ENCODE data around the gene MED12L.
"Not testable (repeated sequence)": the region's sequence is repeated elsewhere in the genome, so short reads cannot be mapped to it uniquely, and the experiment has no call there.

Gene MED12L

DNA sequence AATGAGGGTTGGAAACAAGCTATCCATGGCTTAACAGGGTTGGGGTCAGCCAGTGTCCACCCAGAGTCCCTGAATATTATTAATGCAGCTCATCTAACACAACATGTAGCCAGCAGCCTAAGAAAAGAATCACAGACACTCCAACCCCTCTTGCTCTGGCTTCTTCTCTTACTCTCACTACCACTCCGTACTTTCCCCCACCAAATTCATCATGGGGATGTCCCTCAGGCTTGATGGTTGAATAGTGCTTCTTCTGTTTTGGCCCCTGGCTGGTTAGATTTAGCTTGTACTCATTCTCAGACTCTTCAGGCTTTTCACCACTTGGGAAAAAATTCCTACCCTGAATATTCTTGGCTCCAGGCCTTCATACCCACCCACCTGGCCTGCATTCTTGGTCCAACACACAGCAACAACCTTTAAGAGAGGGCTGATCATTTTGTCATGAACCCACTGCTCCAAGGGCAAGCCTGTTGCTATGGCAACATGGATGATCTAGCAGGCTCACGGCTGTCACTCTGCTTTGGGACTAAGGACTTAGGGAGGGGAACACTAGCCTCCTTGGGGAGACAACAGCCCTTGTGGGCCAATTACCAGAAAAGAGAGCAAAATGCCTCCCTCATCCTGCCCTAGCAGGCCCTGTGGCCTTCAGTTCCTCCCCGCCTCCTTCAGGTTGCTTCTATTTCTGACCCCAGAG lies 9.4 kb upstream of the MED12L start:
- Histone ChIP-seq H3K36me3 (ENCODE audit: insufficient read depth, low read length) (no peaks in the 10 kb centered on the region), H3K27me3 (ENCODE audit: control insufficient read depth in 1 of 2, insufficient read depth in 2 of 2, low read length in 2 of 2) (no peaks in the 10 kb centered on the region), H3K4me3 (ENCODE audit: low read depth in 1 of 2, low read length in 2 of 2) (no peak overlapping the region), H3K4me1 (ENCODE audit: insufficient read depth, low read length) (no peaks in the 10 kb centered on the region), H3K9me3 (ENCODE audit: low read length) (no peaks in the 10 kb centered on the region), H3K27ac (ENCODE audit: low read depth, low read length) (no peak overlapping the region), H3K9ac (ENCODE audit: low read length) (no peak overlapping the region)

DNA sequence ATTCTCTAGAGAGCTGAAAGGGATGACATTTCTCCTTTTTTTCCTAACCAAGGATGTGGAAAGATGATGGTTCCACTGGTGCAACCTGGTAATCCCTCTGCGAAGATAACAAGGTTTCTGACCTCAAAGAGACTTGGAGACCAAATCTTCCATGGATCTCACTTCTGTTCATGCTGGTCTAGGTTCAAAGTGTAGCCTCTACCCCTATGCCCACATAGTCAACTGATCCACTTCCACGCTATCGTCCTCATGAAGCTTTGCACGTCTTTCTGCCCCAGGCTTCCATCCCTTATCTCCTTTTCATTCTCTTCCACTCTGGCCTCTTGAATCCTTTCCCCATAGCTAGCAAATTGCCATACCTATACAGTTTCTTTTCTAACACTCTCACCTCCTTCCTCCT lies 8.8 kb upstream of the MED12L start:
- Histone ChIP-seq H3K9ac (ENCODE audit: low read length) (no peak overlapping the region), H3K4me1 (ENCODE audit: insufficient read depth, low read length) (no peaks in the 10 kb centered on the region)

DNA sequence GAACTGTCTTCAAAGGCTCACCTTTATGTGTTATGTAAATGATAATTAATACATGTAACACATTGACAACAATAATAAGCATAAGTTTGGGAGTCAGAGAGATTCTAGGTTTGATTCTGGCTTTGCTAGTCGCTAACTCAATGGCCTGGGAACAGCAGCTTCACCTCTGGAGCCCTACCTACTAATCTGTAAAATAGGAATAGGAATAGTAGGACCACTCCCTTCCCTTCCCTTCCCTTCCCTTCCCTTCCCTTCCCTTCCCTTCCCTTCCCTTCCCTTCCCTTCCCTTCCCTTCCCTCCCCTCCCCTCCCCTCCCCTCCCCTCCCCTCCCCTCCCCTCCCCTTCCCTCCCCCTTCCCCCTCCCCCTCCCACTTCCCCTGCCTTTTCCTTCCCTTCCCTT lies 4.4 kb upstream of the MED12L start:
- not testable (repeated sequence) for H3K36me3 ChIP-seq (ENCODE audit: insufficient read depth, low read length); H3K4me3 ChIP-seq (ENCODE audit: low read depth in 1 of 2, low read length in 2 of 2); H3K9ac ChIP-seq (ENCODE audit: low read length); H3K4me1 ChIP-seq (ENCODE audit: insufficient read depth, low read length); H3K27ac ChIP-seq (ENCODE audit: low read depth, low read length); H3K9me3 ChIP-seq (ENCODE audit: low read length)
- peaks cover 0 to 15% of the 10 kb centered on the region in 2 donors for H3K27me3 ChIP-seq (ENCODE audit: control insufficient read depth in 1 of 2, insufficient read depth in 2 of 2, low read length in 2 of 2)

More for the DNA sequence above, 8.8 kb upstream of the MED12L start:
- H3K27ac ChIP-seq (ENCODE audit: low read depth, low read length): no peak overlapping the region
- no peak overlapping the region for H3K4me3 ChIP-seq (ENCODE audit: low read depth in 1 of 2, low read length in 2 of 2)
- no peaks in the 10 kb centered on the region for H3K9me3 ChIP-seq (ENCODE audit: low read length)
- H3K27me3 ChIP-seq (ENCODE audit: control insufficient read depth in 1 of 2, insufficient read depth in 2 of 2, low read length in 2 of 2): no peaks in the 10 kb centered on the region
- no peaks in the 10 kb centered on the region for H3K36me3 ChIP-seq (ENCODE audit: insufficient read depth, low read length)

DNA sequence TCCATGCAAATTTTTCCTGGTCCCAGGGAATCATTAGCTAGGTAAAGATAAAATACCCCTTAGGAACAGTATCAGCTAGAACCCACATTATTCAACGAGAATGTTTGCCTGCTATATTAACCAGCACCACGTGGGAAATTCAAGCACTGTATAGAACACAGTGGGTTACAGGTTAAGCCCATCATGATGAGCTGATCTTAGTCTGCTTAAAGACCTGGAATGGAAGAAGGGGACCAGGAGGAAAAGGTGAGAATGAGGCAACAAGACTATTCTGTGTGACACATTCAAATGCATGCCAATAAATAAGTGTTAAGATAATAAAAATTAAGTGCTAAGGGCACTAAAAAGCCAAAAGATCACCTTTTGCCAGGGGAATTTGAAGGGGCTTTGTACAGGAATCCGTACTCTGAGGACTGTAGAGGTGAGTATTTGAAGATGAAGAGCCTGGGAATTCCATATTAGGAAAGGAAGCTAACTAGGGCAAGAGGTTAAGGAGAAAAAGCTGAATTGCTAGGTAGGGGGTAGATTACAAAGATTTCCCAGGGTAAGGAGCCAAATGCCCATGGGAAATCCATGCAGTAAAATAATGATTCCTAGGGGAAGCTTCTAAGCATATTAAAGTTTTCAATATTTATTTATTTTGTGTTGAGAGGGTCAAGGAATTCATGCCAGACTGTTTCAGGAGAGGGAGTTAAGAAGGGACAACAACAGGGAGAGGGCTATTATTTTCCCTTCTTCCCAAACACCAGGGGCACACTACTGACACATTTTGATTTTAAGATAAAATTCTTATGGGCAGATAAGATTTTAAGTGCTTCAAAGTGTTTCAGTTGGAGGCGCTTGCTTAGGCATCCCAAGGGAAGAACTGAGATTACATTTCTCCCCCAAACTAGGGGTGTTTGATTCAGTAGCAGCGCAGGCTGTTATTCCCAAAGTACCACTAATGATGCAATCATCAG lies 2.3 kb upstream of the MED12L start:
- peaks cover 0 to 16% of the 10 kb centered on the region in 2 donors for H3K27me3 ChIP-seq (ENCODE audit: control insufficient read depth in 1 of 2, insufficient read depth in 2 of 2, low read length in 2 of 2)
- no peaks in the 10 kb centered on the region for H3K9me3 ChIP-seq (ENCODE audit: low read length)
- H3K4me3 ChIP-seq (ENCODE audit: low read depth in 1 of 2, low read length in 2 of 2): no peak overlapping the region

DNA sequence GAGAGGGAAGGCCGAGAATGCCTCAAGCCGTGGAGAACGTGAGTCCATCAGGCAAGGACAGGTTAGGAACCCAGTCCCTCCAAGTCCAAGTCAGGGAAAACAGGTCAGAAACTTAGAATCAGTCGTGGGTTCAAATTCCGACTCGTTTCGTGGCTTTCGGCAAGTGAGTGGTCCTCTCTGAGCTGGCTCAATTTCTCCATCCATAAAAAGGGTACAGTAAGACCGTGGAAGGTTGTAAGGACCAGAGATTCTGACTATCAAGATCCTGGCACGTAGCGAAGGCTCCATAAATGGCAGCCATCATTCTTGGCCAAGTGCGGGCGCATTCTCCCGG lies 604 bp upstream of the MED12L start:
- H3K36me3 ChIP-seq (ENCODE audit: insufficient read depth, low read length): no peaks in the 10 kb centered on the region
- peaks cover 0 to 16% of the 10 kb centered on the region in 2 donors for H3K27me3 ChIP-seq (ENCODE audit: control insufficient read depth in 1 of 2, insufficient read depth in 2 of 2, low read length in 2 of 2)
- H3K9ac ChIP-seq (ENCODE audit: low read length): no peak overlapping the region
- H3K4me3 ChIP-seq (ENCODE audit: low read depth in 1 of 2, low read length in 2 of 2): peak overlapping the region; percentile 59 to 71
- H3K4me1 ChIP-seq (ENCODE audit: insufficient read depth, low read length): no peaks in the 10 kb centered on the region
- no peak overlapping the region for H3K27ac ChIP-seq (ENCODE audit: low read depth, low read length)
- H3K9me3 ChIP-seq (ENCODE audit: low read length): no peaks in the 10 kb centered on the region

More for the DNA sequence above, 2.3 kb upstream of the MED12L start:
- H3K36me3 ChIP-seq (ENCODE audit: insufficient read depth, low read length): no peaks in the 10 kb centered on the region
- no peak overlapping the region for H3K9ac ChIP-seq (ENCODE audit: low read length)
- H3K4me1 ChIP-seq (ENCODE audit: insufficient read depth, low read length): no peaks in the 10 kb centered on the region
- no peak overlapping the region for H3K27ac ChIP-seq (ENCODE audit: low read depth, low read length)

DNA sequence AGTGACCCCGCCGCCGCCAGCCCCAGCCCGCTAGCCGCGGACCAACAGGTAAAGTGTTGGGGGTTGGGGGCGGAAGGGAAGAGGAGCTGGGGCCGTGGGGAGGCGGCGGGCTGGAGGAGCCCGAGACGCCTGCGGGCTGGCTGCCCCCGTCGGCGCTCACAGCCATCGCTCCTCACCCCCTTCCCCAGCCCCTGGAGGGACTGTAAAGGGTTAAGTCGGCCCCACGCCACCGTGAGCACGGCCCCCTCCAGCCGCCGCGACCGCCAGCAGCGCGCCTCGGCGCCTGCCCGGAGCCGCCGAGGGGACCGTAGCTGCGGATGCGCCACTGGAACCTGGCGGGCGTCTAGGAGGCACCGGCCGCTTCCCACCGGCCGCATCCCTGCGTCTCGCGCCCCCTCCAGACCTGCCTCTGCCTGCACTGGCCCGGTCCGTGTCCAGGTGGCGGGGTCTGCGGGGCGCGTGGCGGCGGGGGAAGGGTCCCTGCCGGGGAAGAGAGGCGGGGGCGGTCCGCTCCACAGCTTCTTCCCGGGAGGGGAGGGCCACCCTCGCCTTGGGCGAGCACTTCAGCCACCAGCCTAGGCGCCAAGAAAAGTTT lies 522 bp downstream of the MED12L start:
- no peak overlapping the region for H3K27ac ChIP-seq (ENCODE audit: low read depth, low read length)
- peak overlapping the region; percentile 59 to 87 for H3K4me3 ChIP-seq (ENCODE audit: low read depth in 1 of 2, low read length in 2 of 2)
- H3K4me1 ChIP-seq (ENCODE audit: insufficient read depth, low read length): no peaks in the 10 kb centered on the region
- no peaks in the 10 kb centered on the region for H3K9me3 ChIP-seq (ENCODE audit: low read length)
- no peaks in the 10 kb centered on the region for H3K36me3 ChIP-seq (ENCODE audit: insufficient read depth, low read length)
- H3K27me3 ChIP-seq (ENCODE audit: control insufficient read depth in 1 of 2, insufficient read depth in 2 of 2, low read length in 2 of 2): peaks cover 0 to 16% of the 10 kb centered on the region in 2 donors
- H3K9ac ChIP-seq (ENCODE audit: low read length): no peak overlapping the region

DNA sequence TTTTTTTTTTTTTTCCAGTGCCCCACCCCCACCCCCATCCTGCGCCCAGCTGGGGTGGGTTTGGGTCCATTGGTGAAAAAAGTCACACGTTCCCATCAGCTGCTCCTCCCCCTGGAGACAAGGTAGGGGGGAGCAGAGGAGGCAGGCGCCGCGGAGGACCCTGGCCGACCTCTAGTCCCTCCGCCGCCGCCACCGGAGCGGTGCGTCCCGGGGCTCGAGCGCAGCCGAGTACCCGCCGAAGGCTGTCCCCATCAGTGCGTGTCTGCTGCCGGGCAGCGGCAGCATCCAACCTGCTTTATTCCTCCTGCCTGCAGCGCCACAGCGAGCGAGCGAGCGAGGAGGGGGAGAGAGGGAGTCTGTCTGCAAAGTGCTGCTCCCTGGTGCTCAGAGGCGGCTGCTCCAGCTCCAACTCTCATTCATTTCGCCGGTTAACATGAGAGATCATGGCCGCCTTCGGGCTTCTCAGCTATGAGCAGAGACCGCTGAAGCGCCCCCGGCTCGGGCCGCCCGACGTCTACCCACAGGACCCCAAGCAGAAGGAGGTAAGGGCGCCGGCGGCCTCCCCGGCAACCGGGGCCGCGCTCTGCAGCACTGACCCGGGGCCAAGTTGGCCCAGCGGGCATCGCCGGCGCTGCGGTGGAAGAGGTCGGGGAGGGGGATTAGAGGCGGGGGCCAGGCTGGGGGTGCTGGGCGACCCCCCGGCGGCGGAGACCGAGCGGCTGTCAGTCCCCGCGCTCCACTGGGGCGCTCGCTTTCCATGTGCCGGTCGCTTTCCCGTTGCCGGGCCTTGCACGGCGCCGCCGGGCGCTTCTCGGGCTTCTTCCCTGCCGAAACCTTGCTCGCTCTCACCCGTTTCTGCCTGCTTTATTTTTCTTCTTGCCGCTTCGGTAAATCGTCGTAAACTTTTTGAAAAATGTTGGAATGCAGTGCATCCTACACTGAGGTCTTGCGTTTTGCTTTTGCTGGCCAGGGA lies 1.3 kb downstream of the MED12L start:
- Histone ChIP-seq H3K9ac (ENCODE audit: low read length) (no peak overlapping the region), H3K4me3 (ENCODE audit: low read depth in 1 of 2, low read length in 2 of 2) (peak overlapping the region; percentile 59 to 87), H3K27ac (ENCODE audit: low read depth, low read length) (no peak overlapping the region), H3K27me3 (ENCODE audit: control insufficient read depth in 1 of 2, insufficient read depth in 2 of 2, low read length in 2 of 2) (peaks cover 0 to 16% of the 10 kb centered on the region in 2 donors), H3K36me3 (ENCODE audit: insufficient read depth, low read length) (no peaks in the 10 kb centered on the region), H3K4me1 (ENCODE audit: insufficient read depth, low read length) (no peaks in the 10 kb centered on the region), H3K9me3 (ENCODE audit: low read length) (no peaks in the 10 kb centered on the region)

DNA sequence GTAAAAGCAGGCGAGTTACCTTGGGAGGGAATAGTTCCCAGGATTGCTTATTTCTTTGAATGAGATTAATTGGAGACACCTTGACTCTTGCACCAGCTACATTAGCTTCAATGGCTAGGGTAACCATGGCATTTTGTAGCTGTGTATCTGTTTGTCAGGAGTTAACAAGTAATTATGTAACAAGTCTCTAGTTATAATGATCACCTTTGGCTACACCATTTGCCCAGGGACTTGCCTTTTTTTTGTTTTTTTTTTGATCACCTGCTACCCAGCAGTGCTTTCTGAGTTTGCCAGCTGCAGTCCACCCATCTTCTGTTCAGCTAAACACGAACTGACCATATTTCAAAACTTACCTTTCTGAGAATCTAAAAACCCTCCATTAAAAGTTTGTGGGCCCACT lies 2.2 kb downstream of the MED12L start:
- Histone ChIP-seq H3K4me3 (ENCODE audit: low read depth in 1 of 2, low read length in 2 of 2) (peak overlapping the region in 1 of 2 donors; percentile 59), H3K27me3 (ENCODE audit: control insufficient read depth in 1 of 2, insufficient read depth in 2 of 2, low read length in 2 of 2) (peaks cover 0 to 16% of the 10 kb centered on the region in 2 donors), H3K9me3 (ENCODE audit: low read length) (no peaks in the 10 kb centered on the region), H3K9ac (ENCODE audit: low read length) (no peak overlapping the region), H3K36me3 (ENCODE audit: insufficient read depth, low read length) (no peaks in the 10 kb centered on the region), H3K27ac (ENCODE audit: low read depth, low read length) (no peak overlapping the region), H3K4me1 (ENCODE audit: insufficient read depth, low read length) (no peaks in the 10 kb centered on the region)

DNA sequence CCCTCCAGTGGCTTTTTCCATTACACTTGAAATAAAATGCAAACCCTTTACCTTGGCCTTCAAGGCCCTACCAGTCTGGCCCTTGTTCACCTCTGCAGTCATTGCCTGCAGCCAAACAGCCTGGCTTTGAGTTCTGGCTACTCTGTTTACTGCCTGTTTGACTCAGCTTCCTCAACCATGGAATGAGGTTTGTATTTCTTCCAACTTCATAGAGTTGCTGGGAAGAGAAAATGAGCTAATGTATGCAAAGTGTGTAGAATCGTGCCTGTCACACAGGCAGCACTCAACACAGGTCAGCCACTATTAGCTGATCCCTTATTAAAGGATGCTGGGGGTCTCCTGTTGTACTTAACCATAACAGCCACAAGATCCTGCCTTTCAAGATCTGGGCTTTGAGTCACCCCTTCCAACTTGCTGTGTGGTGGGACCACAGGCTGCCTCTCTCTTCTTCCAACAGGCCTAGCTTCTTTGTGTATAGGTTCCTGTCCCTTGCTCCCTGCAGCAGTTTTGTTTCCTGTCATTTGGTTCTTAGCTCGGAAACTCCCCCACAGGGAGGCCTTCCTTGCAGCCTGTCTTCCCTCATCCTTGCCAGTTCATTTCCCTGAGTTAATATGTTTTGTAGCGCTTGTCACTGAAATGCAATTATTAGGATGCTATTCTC lies 6.4 kb downstream of the MED12L start:
- Histone ChIP-seq H3K27ac (ENCODE audit: low read depth, low read length) (no peak overlapping the region), H3K4me1 (ENCODE audit: insufficient read depth, low read length) (no peaks in the 10 kb centered on the region), H3K4me3 (ENCODE audit: low read depth in 1 of 2, low read length in 2 of 2) (no peak overlapping the region), H3K36me3 (ENCODE audit: insufficient read depth, low read length) (no peaks in the 10 kb centered on the region), H3K9me3 (ENCODE audit: low read length) (no peaks in the 10 kb centered on the region), H3K27me3 (ENCODE audit: control insufficient read depth in 1 of 2, insufficient read depth in 2 of 2, low read length in 2 of 2) (no peaks in the 10 kb centered on the region), H3K9ac (ENCODE audit: low read length) (no peak overlapping the region)

DNA sequence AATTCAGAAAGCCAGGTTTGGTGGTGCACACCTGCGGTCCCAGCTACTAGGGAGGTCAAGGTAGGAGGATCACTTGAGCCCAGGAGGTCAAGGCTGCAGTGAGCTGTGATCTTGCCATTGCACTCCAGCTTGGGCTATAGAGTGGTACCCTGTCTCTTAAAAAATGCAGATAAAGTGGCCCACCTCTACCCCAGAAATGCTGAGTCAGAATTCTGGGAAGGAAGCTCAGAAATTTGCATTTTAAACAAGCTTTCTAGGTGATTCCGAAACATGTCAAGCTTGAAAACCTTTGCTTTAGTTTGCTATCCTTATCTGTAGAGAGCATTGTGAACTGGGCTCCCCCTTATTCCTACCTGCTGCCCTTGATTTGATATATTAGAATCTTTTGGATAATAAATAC lies 7.7 kb downstream of the MED12L start:
- H3K36me3 ChIP-seq (ENCODE audit: insufficient read depth, low read length): no peaks in the 10 kb centered on the region
- H3K27ac ChIP-seq (ENCODE audit: low read depth, low read length): no peak overlapping the region
- no peaks in the 10 kb centered on the region for H3K4me1 ChIP-seq (ENCODE audit: insufficient read depth, low read length)
- H3K9me3 ChIP-seq (ENCODE audit: low read length): no peaks in the 10 kb centered on the region
- no peak overlapping the region for H3K9ac ChIP-seq (ENCODE audit: low read length)
- no peak overlapping the region for H3K4me3 ChIP-seq (ENCODE audit: low read depth in 1 of 2, low read length in 2 of 2)
- no peaks in the 10 kb centered on the region for H3K27me3 ChIP-seq (ENCODE audit: control insufficient read depth in 1 of 2, insufficient read depth in 2 of 2, low read length in 2 of 2)
